HG02943 (cell line): Measurements from ENCODE around the gene CKLF.
A peak's percentile ranks its signal among the peaks of the same experiment; 100 is the strongest.
"Not testable (repeated sequence)": the region's sequence is repeated elsewhere in the genome, so short reads cannot be mapped to it uniquely, and the experiment has no call there.

Experiments
- ATAC-seq: cut with Tn5 transposase; IDR thresholded peaks from one replicate; pipeline ENCODE4 v1.9.1; 2021; ENCODE audit warnings: mild to moderate bottlenecking, low read depth, moderate library complexity; ENCODE audit not compliant: unreplicated experiment

The CKLF gene

GRCh38 chr16:66552286-66553177 lies at the start of gene CKLF:
CKLF (plus strand) TSS chr16:66552576; CDS start chr16:66552716, 140 bp downstream.
- peak; percentile 76 for ATAC-seq

DNA sequence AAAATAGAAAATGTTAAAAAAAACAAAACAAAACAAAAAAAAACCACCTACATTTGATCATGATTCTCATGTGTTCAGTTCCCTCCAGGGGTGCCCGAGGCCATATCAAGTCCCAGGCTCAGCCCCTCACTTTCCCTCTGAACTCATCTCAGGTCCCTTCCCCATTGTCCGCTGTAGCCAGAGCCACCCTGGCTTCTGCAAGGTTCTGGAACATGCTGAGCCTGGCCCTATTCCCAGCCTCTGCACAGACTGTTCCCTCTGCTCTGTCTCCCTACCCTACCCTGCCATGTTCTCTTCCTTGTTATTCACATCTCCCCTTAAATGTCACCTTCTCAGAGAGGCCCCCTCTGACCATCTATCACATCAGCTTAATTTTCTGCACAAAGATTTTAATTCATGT lies 49.3 kb upstream of the CKLF start:
- ATAC-seq, result no peak

GRCh38 chr16:66503612-66504011 lies 48.8 kb upstream of the CKLF start:
- no peak for ATAC-seq

DNA sequence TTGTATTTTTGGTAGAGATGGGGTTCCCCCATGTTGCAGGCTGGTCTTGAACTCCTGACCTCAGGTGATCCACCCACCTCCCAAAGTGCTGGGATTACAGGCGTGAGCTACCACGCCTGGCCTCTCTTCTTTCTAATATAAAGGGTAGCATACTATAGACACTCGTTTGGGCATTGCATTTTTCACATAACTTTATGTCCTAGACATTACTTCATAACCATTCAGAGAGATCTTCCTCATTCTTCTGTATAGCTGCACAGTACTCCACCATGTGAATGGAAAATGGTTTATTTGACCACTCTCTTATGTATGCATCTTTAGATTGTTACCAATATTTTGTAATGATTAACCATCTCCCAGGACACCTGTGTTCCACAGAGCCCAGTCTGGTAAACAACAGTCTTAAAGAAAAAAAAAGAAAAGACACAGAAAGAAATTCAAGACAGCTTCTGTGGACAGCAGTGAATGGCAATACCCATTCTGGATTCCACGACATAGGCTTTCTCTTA lies 44.6 kb upstream of the CKLF start:
- no peak for ATAC-seq

GRCh38 chr16:66508248-66508913 lies 44.0 kb upstream of the CKLF start:
- no peak for ATAC-seq

DNA sequence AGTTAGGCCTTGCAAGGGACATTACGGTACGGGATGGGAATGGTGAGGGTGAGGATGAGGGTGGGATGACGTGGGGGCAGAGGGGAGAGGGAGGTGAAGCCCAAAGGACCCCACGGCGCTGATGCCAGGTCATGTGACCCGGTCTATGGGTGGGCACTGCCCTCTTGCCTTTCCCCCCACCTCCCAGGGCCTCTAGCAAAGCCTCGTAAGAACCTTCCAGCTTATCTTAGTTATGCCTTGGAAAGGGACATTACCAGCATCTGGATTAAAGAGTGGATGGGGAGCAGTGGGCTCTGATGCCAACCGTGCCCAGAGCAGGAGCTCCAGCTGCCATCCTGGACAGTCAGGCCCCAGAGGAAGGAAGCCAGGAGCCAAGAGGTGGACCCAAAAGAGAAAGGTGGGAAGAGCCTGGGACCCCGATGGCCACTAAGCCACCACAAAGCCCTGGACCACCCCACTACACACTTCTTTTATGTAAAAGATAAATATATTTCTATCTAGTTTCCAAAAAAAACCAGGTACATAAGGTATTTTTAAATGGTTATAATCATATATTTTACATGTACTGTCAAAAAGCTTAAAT lies 43.4 kb upstream of the CKLF start:
- ATAC-seq, result no peak

DNA sequence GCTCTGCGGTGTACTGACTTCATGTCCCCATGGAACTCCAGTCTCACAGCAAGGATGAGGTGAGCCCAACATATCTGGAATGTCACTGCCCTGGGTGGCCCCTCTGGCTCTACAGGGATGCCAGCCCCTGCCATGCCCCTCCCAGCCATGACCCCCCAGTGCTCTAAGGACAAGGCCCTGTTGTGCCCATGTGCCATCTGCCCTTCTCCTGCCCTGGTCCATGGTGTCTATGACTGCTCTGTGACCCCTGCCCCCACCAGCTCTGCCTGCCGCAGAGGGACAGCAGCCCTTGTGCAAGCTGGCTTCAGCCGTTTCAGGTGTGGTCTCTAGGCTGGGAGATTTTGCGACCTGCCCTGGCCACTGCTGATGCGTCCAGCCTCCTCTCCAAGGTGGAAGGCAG lies 42.8 kb upstream of the CKLF start:
- ATAC-seq, result no peak

- ATAC-seq, result no peak
These were observed 42.1 kb upstream of the CKLF start for GRCh38 chr16:66510298-66510697.

- no peak for ATAC-seq
These were observed 41.4 kb upstream of the CKLF start for GRCh38 chr16:66510711-66511601.

- ATAC-seq, result no peak
These were observed 40.6 kb upstream of the CKLF start for GRCh38 chr16:66511602-66512271.

DNA sequence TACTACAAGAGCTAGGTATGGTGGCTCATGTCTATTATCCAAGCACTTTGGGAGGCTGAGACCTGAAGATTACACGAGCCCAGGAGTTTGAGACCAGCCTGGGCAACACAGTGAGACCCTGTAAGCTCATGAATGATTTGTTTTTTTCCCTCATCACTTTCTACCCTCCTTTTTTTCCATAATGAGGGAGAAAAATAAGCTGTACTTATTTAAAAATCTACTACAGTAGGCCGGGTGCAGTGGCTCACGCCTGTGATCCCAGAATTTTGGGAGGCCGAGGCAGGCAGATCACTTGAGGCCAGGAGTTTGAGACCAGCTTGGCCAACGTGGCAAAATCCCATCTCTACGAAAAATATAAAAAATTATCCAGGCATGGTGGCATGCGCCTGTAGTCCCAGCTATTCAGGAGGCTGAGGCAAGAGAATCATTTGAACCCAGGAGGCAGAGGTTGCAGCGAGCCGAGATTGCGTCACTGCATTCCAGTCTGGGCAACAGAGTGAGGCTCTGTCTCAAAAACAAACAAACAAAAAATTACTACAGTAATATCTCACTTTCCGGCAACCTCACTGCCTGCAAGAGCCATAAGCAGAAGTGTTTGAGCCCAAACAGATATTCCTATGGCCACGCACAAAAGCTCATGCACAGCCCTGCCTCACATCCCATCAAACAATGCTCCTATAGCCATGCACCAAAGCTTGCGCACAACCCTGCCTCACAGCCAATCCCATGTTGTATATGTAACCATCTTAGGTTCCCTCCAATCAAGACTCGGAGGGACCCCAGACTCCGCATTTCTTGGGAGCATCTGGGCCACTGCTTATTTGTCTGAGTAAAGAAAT lies 39.9 kb upstream of the CKLF start:
- no peak for ATAC-seq

DNA sequence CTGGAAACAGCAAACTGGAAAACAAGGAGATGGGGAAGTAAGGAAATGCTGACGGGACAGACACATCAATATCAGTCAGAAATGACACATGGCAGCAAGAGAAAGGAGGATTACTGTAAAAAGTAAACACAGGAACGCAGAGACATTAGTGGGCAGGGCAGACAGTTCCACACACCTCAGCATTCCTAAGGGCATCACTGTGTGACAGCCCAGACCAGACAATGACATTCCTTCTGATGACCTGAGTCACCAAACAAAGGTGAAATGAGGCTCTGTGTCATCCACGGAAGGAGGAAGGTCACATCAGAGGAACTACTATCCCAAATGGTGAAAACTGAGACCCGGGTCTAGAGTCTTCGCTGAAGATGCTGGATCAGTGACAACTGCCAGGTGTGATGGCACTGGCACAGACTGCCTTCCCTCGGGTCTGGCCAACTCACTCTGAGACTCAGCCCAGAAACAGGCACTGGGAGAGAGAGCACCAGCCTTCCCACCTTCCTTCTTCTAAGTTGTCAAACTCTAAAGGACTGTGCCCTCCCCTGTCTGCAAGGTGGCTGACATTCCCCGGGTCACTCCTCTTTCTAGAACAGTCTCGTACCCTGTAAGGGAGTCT lies 39.2 kb upstream of the CKLF start:
- ATAC-seq, result no peak

DNA sequence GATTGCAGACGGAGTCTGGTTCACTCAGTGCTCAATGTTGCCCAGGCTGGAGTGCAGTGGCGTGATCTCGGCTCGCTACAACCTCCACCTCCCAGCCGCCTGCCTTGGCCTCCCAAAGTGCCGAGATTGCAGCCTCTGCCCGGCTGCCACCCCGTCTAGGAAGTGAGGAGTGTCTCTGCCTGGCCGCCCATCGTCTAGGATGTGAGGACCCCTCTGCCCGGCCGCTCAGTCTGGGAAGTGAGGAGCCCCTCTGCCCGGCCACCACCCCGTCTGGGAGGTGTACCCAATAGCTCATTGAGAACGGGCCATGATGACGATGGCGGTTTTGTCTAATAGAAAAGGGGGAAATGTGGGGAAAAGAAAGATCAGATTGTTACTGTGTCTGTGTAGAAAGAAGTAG lies 38.0 kb upstream of the CKLF start:
- ATAC-seq, result not testable (repeated sequence)

DNA sequence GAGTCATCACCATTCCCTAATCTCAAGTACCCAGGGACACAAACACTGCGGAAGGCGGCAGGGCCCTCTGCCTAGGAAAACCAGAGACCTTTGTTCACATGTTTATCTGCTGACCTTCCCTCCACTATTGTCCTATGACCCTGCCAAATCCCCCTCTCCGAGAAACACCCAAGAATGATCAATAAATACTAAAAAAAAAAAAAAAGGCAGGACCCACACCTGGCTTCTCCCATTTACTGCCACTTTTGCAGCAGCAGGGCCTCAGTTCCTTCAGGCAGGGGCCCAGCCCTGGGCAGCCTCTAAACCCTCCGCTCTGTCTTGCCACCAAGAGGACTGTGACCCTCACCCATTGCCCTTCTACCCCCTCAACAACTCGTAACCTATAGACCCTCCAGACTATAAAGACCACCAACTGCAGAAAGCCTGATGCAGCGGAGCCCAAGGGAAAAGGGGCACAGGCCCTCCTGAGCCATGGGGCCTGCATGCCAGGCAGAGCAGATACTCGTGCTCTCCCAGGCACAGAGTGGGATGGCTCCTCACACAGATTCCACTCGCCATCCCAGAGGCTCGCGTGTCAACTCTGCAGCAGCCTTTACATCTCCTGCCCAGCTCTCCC lies 37.3 kb upstream of the CKLF start:
- not testable (repeated sequence) for ATAC-seq

GRCh38 chr16:66515596-66516508 lies 36.5 kb upstream of the CKLF start:
- ATAC-seq, result no peak

GRCh38 chr16:66516509-66516807 lies 35.9 kb upstream of the CKLF start:
- no peak for ATAC-seq
